Measurements from ENCODE around the gene PCCB.

PCCB gene

GRCh38 chr3:136236109-136236508, 14.0 kb upstream of the PCCB start:
- H3K4me3 ChIP-seq (ENCODE audit: low read depth, low read length), result no peak overlapping the region
- TF ChIP-seq CTCF (IDR thresholded peaks at IDR 0.05; ENCODE audit: low read depth, low read length), result no peak

- no peak overlapping the region for H3K4me3 ChIP-seq (ENCODE audit: low read depth, low read length)
- TF ChIP-seq CTCF (IDR thresholded peaks at IDR 0.05; ENCODE audit: low read depth, low read length), result no peak
These were observed 13.0 kb upstream of the PCCB start for GRCh38 chr3:136237103-136237502.

GRCh38 chr3:136237961-136238649, 12.0 kb upstream of the PCCB start:
- no peak for TF ChIP-seq CTCF (IDR thresholded peaks at IDR 0.05; ENCODE audit: low read depth, low read length)
- H3K4me3 ChIP-seq (ENCODE audit: low read depth, low read length), result no peak overlapping the region

- no peak overlapping the region for H3K4me3 ChIP-seq (ENCODE audit: low read depth, low read length)
- no peak for TF ChIP-seq CTCF (IDR thresholded peaks at IDR 0.05; ENCODE audit: low read depth, low read length)
These were observed 11.0 kb upstream of the PCCB start for GRCh38 chr3:136239094-136239493.

- TF ChIP-seq CTCF (IDR thresholded peaks at IDR 0.05; ENCODE audit: low read depth, low read length), result no peak
These were observed 4.4 kb upstream of the PCCB start for GRCh38 chr3:136245691-136246090.

GRCh38 chr3:136247436-136247835, 2.7 kb upstream of the PCCB start:
- TF ChIP-seq CTCF (IDR thresholded peaks at IDR 0.05; ENCODE audit: low read depth, low read length), result no peak

More at GRCh38 chr3:136245691-136246090, 4.4 kb upstream of the PCCB start:
- no peak overlapping the region for H3K4me3 ChIP-seq (ENCODE audit: low read depth, low read length)

GRCh38 chr3:136247855-136248590, 2.1 kb upstream of the PCCB start:
- no peak for TF ChIP-seq CTCF (IDR thresholded peaks at IDR 0.05; ENCODE audit: low read depth, low read length)
- no peak overlapping the region for H3K4me3 ChIP-seq (ENCODE audit: low read depth, low read length)

More at GRCh38 chr3:136247436-136247835, 2.7 kb upstream of the PCCB start:
- H3K4me3 ChIP-seq (ENCODE audit: low read depth, low read length), result no peak overlapping the region

All from WI38 (cell line).